ENCODE measurements around the gene PLA2G4E. TPM values are rescaled to one million over a fixed set of nuclear protein-coding genes. Genes with fewer than 3 reads are reported as not detected.

PLA2G4E gene
- total RNA-seq, 2 experiments from 2014 or later = not detected

GRCh38 chr15:42002333-42002732 is 18.5 kb downstream of the PLA2G4E start:
- H3K36me3 ChIP-seq (ENCODE audit: insufficient read depth, low read length) = no peaks in the 10 kb centered on the region
- ATAC-seq (ENCODE audit: poor library complexity) = no peak
- no peaks in the 10 kb centered on the region for H3K4me1 ChIP-seq (ENCODE audit: insufficient read depth, low read length)
- ChIA-PET CTCF (interaction anchor here (0.7 kb wide), 1 partner anchor 534 kb away, joined by 3 read pairs; no protein-coding TSS in a partner anchor), POLR2A (no interaction called here)
- H3K27me3 ChIP-seq (ENCODE audit: control insufficient read depth in 1 of 2, insufficient read depth in 2 of 2, low read length in 2 of 2) = no peaks in the 10 kb centered on the region
- Mint-ChIP-seq H3K9me3 (no peaks in the 10 kb centered on the region), H3K4me1 (ENCODE audit: low read depth) (no peaks in the 10 kb centered on the region), H3K36me3 (ENCODE audit: low read depth) (no peaks in the 10 kb centered on the region), H3K4me3 (no peak overlapping the region), H3K27me3 (no peaks in the 10 kb centered on the region), H3K27ac (no peak overlapping the region)
- no peak for TF ChIP-seq CTCF (IDR thresholded peaks at IDR 0.05)
- no peak for DNase-seq
- H3K4me3 ChIP-seq (ENCODE audit: low read length) = no peak overlapping the region
- intact Hi-C loops (cut with DNase I, micrococcal nuclease) = no loop called here
- no peaks in the 10 kb centered on the region for H3K9me3 ChIP-seq (ENCODE audit: control insufficient read depth in 1 of 2, insufficient read depth in 1 of 2, low read length in 2 of 2)
- H3K27ac ChIP-seq (ENCODE audit: low read depth in 1 of 2, low read length in 2 of 2) = no peak overlapping the region

GRCh38 chr15:42001236-42001635 is 19.6 kb downstream of the PLA2G4E start:
- no peak overlapping the region for H3K4me3 Mint-ChIP-seq
- TF ChIP-seq CTCF (IDR thresholded peaks at IDR 0.05) = no peak
- no peak for DNase-seq
- Histone ChIP-seq H3K27me3 (ENCODE audit: control insufficient read depth in 1 of 2, insufficient read depth in 2 of 2, low read length in 2 of 2) (no peaks in the 10 kb centered on the region), H3K27ac (ENCODE audit: low read depth in 1 of 2, low read length in 2 of 2) (no peak overlapping the region), H3K9me3 (ENCODE audit: control insufficient read depth in 1 of 2, insufficient read depth in 1 of 2, low read length in 2 of 2) (no peaks in the 10 kb centered on the region), H3K36me3 (ENCODE audit: insufficient read depth, low read length) (no peaks in the 10 kb centered on the region), H3K4me1 (ENCODE audit: insufficient read depth, low read length) (no peaks in the 10 kb centered on the region), H3K4me3 (ENCODE audit: low read length) (no peak overlapping the region)
- H3K27ac Mint-ChIP-seq = no peak overlapping the region
- ChIA-PET CTCF (no interaction called here), POLR2A (no interaction called here)
- H3K4me1 Mint-ChIP-seq (ENCODE audit: low read depth) = no peaks in the 10 kb centered on the region
- no peaks in the 10 kb centered on the region for H3K9me3 Mint-ChIP-seq
- ATAC-seq (ENCODE audit: poor library complexity) = no peak
- H3K36me3 Mint-ChIP-seq (ENCODE audit: low read depth) = no peaks in the 10 kb centered on the region
- H3K27me3 Mint-ChIP-seq = no peaks in the 10 kb centered on the region
- intact Hi-C loops (cut with DNase I, micrococcal nuclease) = no loop called here

GRCh38 chr15:41999290-42000285 is 21.3 kb downstream of the PLA2G4E start:
- H3K27ac Mint-ChIP-seq = no peak overlapping the region
- POLR2A ChIA-PET = no interaction called here

More at GRCh38 chr15:41999290-42000285, 21.3 kb downstream of the PLA2G4E start:
- CTCF ChIA-PET = no interaction called here
- no peak for ATAC-seq (ENCODE audit: poor library complexity)
- H3K9me3 Mint-ChIP-seq = no peaks in the 10 kb centered on the region
- DNase-seq = no peak
- H3K4me3 Mint-ChIP-seq = no peak overlapping the region
- H3K4me1 ChIP-seq (ENCODE audit: insufficient read depth, low read length) = no peaks in the 10 kb centered on the region
- H3K4me1 Mint-ChIP-seq (ENCODE audit: low read depth) = no peaks in the 10 kb centered on the region
- TF ChIP-seq CTCF (IDR thresholded peaks at IDR 0.05) = no peak
- H3K27me3 Mint-ChIP-seq = no peaks in the 10 kb centered on the region
- no peaks in the 10 kb centered on the region for H3K9me3 ChIP-seq (ENCODE audit: control insufficient read depth in 1 of 2, insufficient read depth in 1 of 2, low read length in 2 of 2)
- H3K4me3 ChIP-seq (ENCODE audit: low read length) = no peak overlapping the region
- H3K27ac ChIP-seq (ENCODE audit: low read depth in 1 of 2, low read length in 2 of 2) = no peak overlapping the region
- no peaks in the 10 kb centered on the region for H3K36me3 Mint-ChIP-seq (ENCODE audit: low read depth)
- no peaks in the 10 kb centered on the region for H3K27me3 ChIP-seq (ENCODE audit: control insufficient read depth in 1 of 2, insufficient read depth in 2 of 2, low read length in 2 of 2)
- H3K36me3 ChIP-seq (ENCODE audit: insufficient read depth, low read length) = no peaks in the 10 kb centered on the region
- intact Hi-C loops (cut with DNase I, micrococcal nuclease) = no loop called here

Measured in CD4-positive, alpha-beta T cell (primary cell).